Caco-2 (cell line): ENCODE data around the gene IL2RA. TPM values are rescaled to one million over a fixed set of nuclear protein-coding genes. Genes with fewer than 3 reads are reported as not detected.
A peak's percentile ranks its signal among the peaks of the same experiment; 100 is the strongest.

ENCODE experiments used
- BruUV-seq: library from RNA; stranded (reverse); fragments of 400-500 nt; replicated peaks from 2 replicates; lab custom pipeline; 2021; lab: Mats Ljungman, UMichigan
- CTCF ChIA-PET: fragments of 300-600 bp; sonication (Branson Sonifier 250); formaldehyde crosslinking; loops from one replicate; lab custom pipeline; 2022; ENCODE audit warnings: antibody characterized with exemption; lab: Charles Lee
- POLR2A ChIA-PET: fragments of 300-600 bp; sonication (Branson Sonifier 250); formaldehyde crosslinking; loops from one replicate; lab custom pipeline; 2022; ENCODE audit warnings: antibody characterized with exemption; lab: Charles Lee
- DNase-seq, 2 experiments: peaks; one replicate each; pipeline versions ENCODE4 v3.0.0 to v3.0.0-alpha.2; 2020 to 2022
- H3K27me3 ChIP-seq: replicated peaks from 2 replicates; pipeline ENCODE4 v1.6.0; 2011; ENCODE audit warnings: low read length; ENCODE audit not compliant: control insufficient read depth, insufficient read depth
- H3K36me3 ChIP-seq: 2 replicates; pipeline ENCODE4 v1.5.1; 2011; ENCODE audit warnings: low read length; ENCODE audit not compliant: control insufficient read depth, insufficient read depth
- H3K4me1 ChIP-seq: fragments of 250-450 bp; sonication (Bioruptor Pico); 2 replicates; pipeline ENCODE4 v1.5.1; 2020; ENCODE audit warnings: mild to moderate bottlenecking
- H3K4me3 ChIP-seq: 2 replicates; pipeline ENCODE4 v1.5.1; 2011; ENCODE audit warnings: low read depth, mild to moderate bottlenecking, control low read depth, low read length
- H3K9me3 ChIP-seq: fragments of 250-450 bp; sonication (Bioruptor Pico); 2 replicates; pipeline ENCODE4 v1.5.1; 2020; ENCODE audit warnings: mild to moderate bottlenecking, moderate library complexity
- H3K27ac Mint-ChIP-seq: one replicate; pipeline ENCODE4 v1.8.0; 2022; ENCODE audit warnings: mixed read lengths; ENCODE audit not compliant: unreplicated experiment
- H3K27me3 Mint-ChIP-seq: one replicate; pipeline ENCODE4 v1.8.0; 2022; ENCODE audit warnings: mixed read lengths; ENCODE audit not compliant: insufficient read depth, unreplicated experiment
- H3K36me3 Mint-ChIP-seq: one replicate; pipeline ENCODE4 v1.8.0; 2022; ENCODE audit warnings: mild to moderate bottlenecking, mixed read lengths; ENCODE audit not compliant: insufficient read depth, unreplicated experiment
- H3K4me1 Mint-ChIP-seq: one replicate; pipeline ENCODE4 v1.8.0; 2022; ENCODE audit warnings: low read depth, mixed read lengths; ENCODE audit not compliant: unreplicated experiment
- H3K4me3 Mint-ChIP-seq: one replicate; pipeline ENCODE4 v1.8.0; 2022; ENCODE audit warnings: mild to moderate bottlenecking, moderate library complexity, mixed read lengths; ENCODE audit not compliant: unreplicated experiment
- H3K9me3 Mint-ChIP-seq: one replicate; pipeline ENCODE4 v1.8.0; 2022; ENCODE audit warnings: mixed read lengths; ENCODE audit not compliant: unreplicated experiment
- CTCF ChIP-seq, 2 experiments: fragments of 200-600 bp in 1 of 2; IDR thresholded peaks; 1 replicate in 1 of 2; 2 replicates in 1 of 2; pipeline versions ENCODE4 v1.5.1 to v1.8.0; 2011 to 2022; ENCODE audit warnings: antibody characterized with exemption in 1 of 2, control low read depth in 1 of 2, inconsistent platforms in 1 of 2, low read depth in 1 of 2, low read length in 1 of 2, mild to moderate bottlenecking in 1 of 2, moderate library complexity in 1 of 2; ENCODE audit not compliant: insufficient read depth in 1 of 2, severe bottlenecking in 1 of 2, unreplicated experiment in 1 of 2
- intact Hi-C: fragments of 100-400 bp; cut with micrococcal nuclease; formaldehyde crosslinking; loops from one replicate; pipeline ENCODE4 v1.10.0; 2022; ENCODE audit not compliant: unreplicated experiment
- total RNA-seq: library from RNA; stranded (reverse); gene quantifications from 2 replicates; pipeline ENCODE4 v1.2.3, GENCODE V29; 2022

The IL2RA gene
- total RNA-seq, 1 experiment from 2014 or later = not detected

DNA sequence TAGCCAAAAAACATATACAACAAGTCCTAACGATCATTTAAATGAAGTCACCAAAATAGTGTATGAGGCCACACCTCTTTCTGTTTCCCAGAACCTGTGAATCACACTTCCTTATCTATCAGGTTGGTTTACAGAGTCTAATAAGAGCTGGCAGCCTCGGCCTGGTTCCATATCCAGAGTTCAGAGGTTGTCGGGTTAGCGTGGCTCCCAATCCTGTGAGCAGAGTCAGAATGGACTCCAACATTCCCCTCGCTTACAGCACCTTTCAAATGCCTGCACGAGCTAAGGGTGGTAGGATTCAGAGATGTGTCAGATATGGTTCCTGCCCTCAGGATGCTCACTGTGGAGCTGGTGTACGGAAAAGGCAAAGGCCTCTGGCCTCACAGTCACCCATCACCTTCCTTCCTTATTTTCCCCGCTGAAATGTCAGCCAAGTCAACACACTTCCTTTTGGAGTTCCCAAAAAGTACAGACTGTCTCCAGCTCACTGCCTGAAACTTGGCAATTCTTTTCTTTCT lies 90.8 kb downstream of the IL2RA start:
- CTCF ChIA-PET = no interaction called here
- no peak overlapping the region for H3K4me3 Mint-ChIP-seq
- H3K27ac Mint-ChIP-seq = no peak overlapping the region
- H3K27me3 Mint-ChIP-seq = peaks cover 12% of the 10 kb centered on the region
- Histone ChIP-seq H3K4me1 (peaks cover 11% of the 10 kb centered on the region; the same call in 1 of the 2 replicates), H3K36me3 (no peaks in the 10 kb centered on the region), H3K27me3 (no peaks in the 10 kb centered on the region), H3K9me3 (no peaks in the 10 kb centered on the region), H3K4me3 (no peak overlapping the region)
- no peaks in the 10 kb centered on the region for H3K36me3 Mint-ChIP-seq
- H3K4me1 Mint-ChIP-seq = no peaks in the 10 kb centered on the region
- intact Hi-C loops = no loop called here
- peak in 1 of 2 experiments; percentile 37 for DNase-seq
- no TSS peak for BruUV-seq
- POLR2A ChIA-PET = no interaction called here
- no peak for TF ChIP-seq CTCF (IDR thresholded peaks at IDR 0.05; ENCODE audit: insufficient read depth in 1 of 2, low read depth in 1 of 2, low read length in 1 of 2, severe bottlenecking in 1 of 2, unreplicated experiment in 1 of 2)
- no peaks in the 10 kb centered on the region for H3K9me3 Mint-ChIP-seq

DNA sequence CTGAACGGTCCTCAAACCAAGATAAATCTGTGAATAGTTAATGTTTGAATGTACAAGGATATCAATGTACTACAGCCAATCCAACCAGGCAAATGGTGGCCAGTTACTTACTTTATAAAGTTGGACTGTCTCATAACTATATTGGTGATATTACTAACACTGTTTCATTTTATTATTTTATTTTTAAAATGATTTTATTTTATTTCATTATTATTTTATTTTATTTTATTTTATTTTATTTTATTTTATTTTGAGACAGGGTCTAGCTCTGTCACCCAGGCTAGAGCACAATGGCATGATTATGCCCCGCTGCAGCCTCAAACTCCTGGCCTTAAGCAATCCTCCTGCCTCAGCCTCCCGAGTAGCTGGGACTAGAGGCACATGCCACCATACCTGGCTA lies 91.6 kb downstream of the IL2RA start:
- peaks cover 8% of the 10 kb centered on the region for H3K27me3 Mint-ChIP-seq
- H3K36me3 Mint-ChIP-seq = no peaks in the 10 kb centered on the region
- BruUV-seq = no TSS peak
- intact Hi-C loops = no loop called here
- H3K4me3 Mint-ChIP-seq = no peak overlapping the region
- no peaks in the 10 kb centered on the region for H3K36me3 ChIP-seq
- H3K27ac Mint-ChIP-seq = no peak overlapping the region
- H3K27me3 ChIP-seq = no peaks in the 10 kb centered on the region
- no peak for TF ChIP-seq CTCF (IDR thresholded peaks at IDR 0.05; ENCODE audit: insufficient read depth in 1 of 2, low read depth in 1 of 2, low read length in 1 of 2, severe bottlenecking in 1 of 2, unreplicated experiment in 1 of 2)
- H3K9me3 Mint-ChIP-seq = no peaks in the 10 kb centered on the region
- H3K4me1 ChIP-seq = peaks cover 11% of the 10 kb centered on the region; the same call in 1 of the 2 replicates
- ChIA-PET POLR2A (no interaction called here), CTCF (no interaction called here)
- no peak overlapping the region for H3K4me3 ChIP-seq
- H3K9me3 ChIP-seq = no peaks in the 10 kb centered on the region
- DNase-seq = no peak
- H3K4me1 Mint-ChIP-seq = no peaks in the 10 kb centered on the region

DNA sequence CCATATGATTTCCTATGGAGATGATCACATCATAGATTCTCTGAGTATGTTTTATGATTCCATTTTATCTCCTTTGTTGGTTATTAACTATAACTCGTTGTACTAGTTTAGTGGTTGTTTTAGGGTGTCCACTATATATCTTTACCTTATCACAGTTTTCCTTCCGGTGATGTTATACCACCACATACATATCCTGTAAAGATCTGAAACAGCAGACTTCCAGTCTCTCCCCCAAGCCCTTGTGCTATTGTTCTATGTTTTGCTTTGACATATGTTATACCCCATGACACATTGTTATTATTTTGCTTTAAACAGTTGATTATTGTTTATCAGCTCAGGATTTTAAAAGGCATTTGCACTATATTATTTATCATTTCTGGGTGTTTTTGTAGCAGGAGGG lies 92.1 kb downstream of the IL2RA start:
- Mint-ChIP-seq H3K27me3 (peaks cover 3% of the 10 kb centered on the region), H3K9me3 (no peaks in the 10 kb centered on the region), H3K36me3 (no peaks in the 10 kb centered on the region), H3K27ac (no peak overlapping the region), H3K4me3 (no peak overlapping the region), H3K4me1 (no peaks in the 10 kb centered on the region)
- ChIA-PET POLR2A (no interaction called here), CTCF (no interaction called here)
- Histone ChIP-seq H3K27me3 (no peaks in the 10 kb centered on the region), H3K4me1 (peaks cover 11% of the 10 kb centered on the region; the same call in 1 of the 2 replicates), H3K4me3 (no peak overlapping the region), H3K9me3 (no peaks in the 10 kb centered on the region), H3K36me3 (no peaks in the 10 kb centered on the region)
- intact Hi-C loops = no loop called here
- BruUV-seq = no TSS peak
- no peak for DNase-seq
- TF ChIP-seq CTCF (IDR thresholded peaks at IDR 0.05; ENCODE audit: insufficient read depth in 1 of 2, low read depth in 1 of 2, low read length in 1 of 2, severe bottlenecking in 1 of 2, unreplicated experiment in 1 of 2) = no peak
